CD4-positive, alpha-beta T cell (primary cell): ENCODE data around the gene KLHL14. TPM values are rescaled to one million over a fixed set of nuclear protein-coding genes. Genes with fewer than 3 reads are reported as not detected.

Experiments
- ATAC-seq: fragments of 200-7000 bp; cut with Tn5 transposase; one replicate; pipeline ENCODE4 v1.10.0; 2022; ENCODE audit warnings: mild to moderate bottlenecking; ENCODE audit not compliant: poor library complexity
- CTCF ChIA-PET: fragments of 350-600 bp; sonication (Branson Sonifier 250); formaldehyde crosslinking; loops from one replicate; lab custom pipeline; 2021; ENCODE audit warnings: antibody characterized with exemption, inconsistent platforms; lab: Charles Lee
- POLR2A ChIA-PET: fragments of 350-600 bp; sonication (Branson Sonifier 250); formaldehyde crosslinking; loops from one replicate; lab custom pipeline; 2021; ENCODE audit warnings: antibody characterized with exemption, inconsistent platforms; lab: Charles Lee
- DNase-seq, 14 experiments: peaks; one replicate each; pipeline ENCODE4 v3.0.0-alpha.2; 2013 to 2020; ENCODE audit warnings: mixed read lengths in 2 of 14
- H3K27ac ChIP-seq, 2 donors: one replicate each; pipeline versions ENCODE4 v1.5.1 to v1.7.0; 2013; ENCODE audit warnings: low read length in 2 of 2, low read depth in 1 of 2, mild to moderate bottlenecking in 1 of 2
- H3K27me3 ChIP-seq, 2 experiments: 1 replicate in 1 of 2; 2 replicates in 1 of 2; pipeline versions ENCODE4 v1.6.1 to v1.7.0; 2013; ENCODE audit warnings: low read length in 2 of 2, control low read depth in 1 of 2, mild to moderate bottlenecking in 1 of 2, moderate library complexity in 1 of 2; ENCODE audit not compliant: insufficient read depth in 2 of 2, control insufficient read depth in 1 of 2
- H3K36me3 ChIP-seq: one replicate; pipeline ENCODE4 v1.6.1; 2013; ENCODE audit warnings: low read length, control low read depth; ENCODE audit not compliant: insufficient read depth
- H3K4me1 ChIP-seq: one replicate; pipeline ENCODE4 v1.6.1; 2013; ENCODE audit warnings: low read length, control low read depth; ENCODE audit not compliant: insufficient read depth
- H3K4me3 ChIP-seq: one replicate; pipeline ENCODE4 v1.5.1; 2013; ENCODE audit warnings: mild to moderate bottlenecking, low read length, moderate library complexity
- H3K9me3 ChIP-seq, 2 experiments: 1 replicate in 1 of 2; 2 replicates in 1 of 2; pipeline versions ENCODE4 v1.6.1 to v1.7.0; 2013; ENCODE audit warnings: low read length in 2 of 2, mild to moderate bottlenecking in 2 of 2, control low read depth in 1 of 2, moderate library complexity in 1 of 2; ENCODE audit not compliant: control insufficient read depth in 1 of 2, insufficient read depth in 1 of 2
- H3K27ac Mint-ChIP-seq: one replicate; pipeline ENCODE4 v1.8.0; 2020; ENCODE audit warnings: mixed read lengths
- H3K27me3 Mint-ChIP-seq: one replicate; pipeline ENCODE4 v1.8.0; 2021; ENCODE audit warnings: mixed read lengths
- H3K36me3 Mint-ChIP-seq: one replicate; pipeline ENCODE4 v1.8.0; 2021; ENCODE audit warnings: low read depth, mixed read lengths
- H3K4me1 Mint-ChIP-seq: one replicate; pipeline ENCODE4 v1.8.0; 2021; ENCODE audit warnings: low read depth, mixed read lengths
- H3K4me3 Mint-ChIP-seq: one replicate; pipeline ENCODE4 v1.8.0; 2020; ENCODE audit warnings: mild to moderate bottlenecking, mixed read lengths
- H3K9me3 Mint-ChIP-seq: one replicate; pipeline ENCODE4 v1.8.0; 2020; ENCODE audit warnings: mixed read lengths
- CTCF ChIP-seq: fragments of 200-600 bp; IDR thresholded peaks from one replicate; pipeline ENCODE4 v1.8.0; 2022; ENCODE audit warnings: antibody characterized with exemption, mild to moderate bottlenecking
- intact Hi-C, 2 experiments: fragments of 100-400 bp; cut with DNase I in 1 of 2; cut with micrococcal nuclease in 1 of 2; formaldehyde crosslinking; loops; one replicate each; pipeline versions ENCODE4 v1.15.1 to v1.9.0; 2023 to 2025; cut with DNase I, micrococcal nuclease
- total RNA-seq, 174 experiments: library from RNA in 2 of 174; stranded (reverse) in 2 of 174; gene quantifications; one replicate each; pipeline ENCODE4 v1.2.3 and lab custom pipeline; 2021 to 2026

KLHL14 gene
- total RNA-seq, 2 experiments from 2014 or later = not detected

DNA sequence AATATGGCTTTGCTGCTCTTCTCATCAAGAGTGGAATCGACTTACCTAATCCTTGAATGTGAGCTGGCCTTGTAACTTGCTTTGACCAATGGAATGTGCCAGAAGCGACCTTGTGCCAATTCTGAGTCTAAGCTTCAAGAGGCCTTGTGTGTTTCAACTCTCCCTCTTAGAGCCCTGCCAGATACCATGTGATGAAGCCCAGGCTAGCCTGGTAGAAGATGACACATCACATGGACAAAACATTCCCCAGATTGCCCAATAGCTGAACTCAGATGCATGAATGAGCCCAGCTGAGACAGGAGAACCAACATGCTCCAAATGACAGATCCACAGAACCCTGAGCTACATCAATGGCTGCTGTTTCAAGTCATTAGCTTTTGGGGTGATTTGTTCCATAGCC is 4.2 kb upstream of the KLHL14 start:
- H3K4me1 ChIP-seq = no peaks in the 10 kb centered on the region
- Mint-ChIP-seq H3K27ac (no peak overlapping the region), H3K9me3 (peaks cover 3% of the 10 kb centered on the region), H3K27me3 (peaks cover 52% of the 10 kb centered on the region), H3K4me1 (peaks cover 7% of the 10 kb centered on the region), H3K36me3 (no peaks in the 10 kb centered on the region), H3K4me3 (no peak overlapping the region)
- POLR2A ChIA-PET = no interaction called here
- DNase-seq (no peak), ATAC-seq (no peak)
- intact Hi-C loops = no loop called here
- peaks cover 13 to 15% of the 10 kb centered on the region in 2 experiments for H3K27me3 ChIP-seq
- H3K36me3 ChIP-seq = no peaks in the 10 kb centered on the region
- CTCF ChIA-PET = no interaction called here
- H3K9me3 ChIP-seq = no peaks in the 10 kb centered on the region
- H3K4me3 ChIP-seq = no peak overlapping the region
- H3K27ac ChIP-seq = no peak overlapping the region
- TF ChIP-seq CTCF = no peak

DNA sequence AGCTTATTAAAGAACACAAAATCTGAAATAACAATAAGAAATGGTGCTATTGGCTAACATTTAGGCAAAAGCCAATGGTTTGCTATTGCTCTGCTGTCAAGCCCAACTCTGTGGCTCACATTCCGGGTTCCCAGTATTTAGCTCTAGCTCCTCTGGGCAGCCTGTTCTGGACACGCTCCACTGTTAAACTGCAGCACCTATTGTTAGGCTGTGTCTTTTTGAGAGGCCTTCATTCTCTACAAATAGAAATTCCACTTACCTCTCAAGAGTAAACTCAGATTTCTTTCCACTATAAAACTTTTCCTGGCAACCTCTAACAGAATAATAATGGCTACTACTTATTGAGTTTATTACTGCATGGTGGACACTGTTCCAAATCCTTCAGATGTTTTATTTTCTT is 3.7 kb upstream of the KLHL14 start:
- TF ChIP-seq CTCF = no peak
- Mint-ChIP-seq H3K9me3 (peaks cover 3% of the 10 kb centered on the region), H3K4me3 (no peak overlapping the region), H3K36me3 (no peaks in the 10 kb centered on the region), H3K4me1 (peaks cover 7% of the 10 kb centered on the region), H3K27me3 (peaks cover 52% of the 10 kb centered on the region), H3K27ac (no peak overlapping the region)
- ChIA-PET CTCF (no interaction called here), POLR2A (no interaction called here)
- H3K9me3 ChIP-seq = no peaks in the 10 kb centered on the region
- ATAC-seq = no peak
- no peak overlapping the region for H3K4me3 ChIP-seq
- H3K27ac ChIP-seq = no peak overlapping the region
- H3K27me3 ChIP-seq = peaks cover 13 to 16% of the 10 kb centered on the region in 2 experiments
- no peak for DNase-seq
- no peaks in the 10 kb centered on the region for H3K4me1 ChIP-seq
- H3K36me3 ChIP-seq = no peaks in the 10 kb centered on the region
- intact Hi-C loops = no loop called here

GRCh38 chr18:32775628-32776027 is 2.8 kb upstream of the KLHL14 start:
- Mint-ChIP-seq H3K36me3 (no peaks in the 10 kb centered on the region), H3K4me1 (peaks cover 7% of the 10 kb centered on the region), H3K9me3 (peaks cover 3% of the 10 kb centered on the region), H3K4me3 (no peak overlapping the region), H3K27ac (no peak overlapping the region), H3K27me3 (peaks cover 58% of the 10 kb centered on the region)
- ChIA-PET POLR2A (no interaction called here), CTCF (no interaction called here)
- peaks cover 21 to 25% of the 10 kb centered on the region in 2 experiments for H3K27me3 ChIP-seq
- no peak overlapping the region for H3K27ac ChIP-seq
- no peak for TF ChIP-seq CTCF
- H3K9me3 ChIP-seq = peaks cover 0 to 9% of the 10 kb centered on the region in 2 experiments
- H3K4me1 ChIP-seq = peaks cover 8% of the 10 kb centered on the region
- ATAC-seq = no peak
- intact Hi-C loops = no loop called here
- DNase-seq = no peak
- no peaks in the 10 kb centered on the region for H3K36me3 ChIP-seq
- H3K4me3 ChIP-seq = no peak overlapping the region
